HL-60 (cell line): Measurements from ENCODE around the gene BRMS1L.
A peak's percentile ranks its signal among the peaks of the same experiment; 100 is the strongest.

ENCODE experiments used
- DNase-seq, 2 experiments: peaks; one replicate each; pipeline ENCODE4 v3.0.0-alpha.2; 2010 to 2020; ENCODE audit warnings: low read depth in 1 of 2, low spot score in 1 of 2
- H3K27ac ChIP-seq: fragments of 250-450 bp; sonication (Bioruptor Pico); replicated peaks from 2 replicates; pipeline ENCODE4 v1.5.1; 2020; ENCODE audit warnings: mild to moderate bottlenecking, moderate library complexity
- H3K27me3 ChIP-seq: fragments of 250-450 bp; sonication (Bioruptor Pico); 2 replicates; pipeline ENCODE4 v1.5.1; 2021; ENCODE audit warnings: mild to moderate bottlenecking, moderate library complexity; ENCODE audit not compliant: insufficient read depth, poor library complexity, severe bottlenecking
- H3K4me3 ChIP-seq: replicated peaks from 2 replicates; pipeline ENCODE4 v1.5.1; 2011; ENCODE audit warnings: mild to moderate bottlenecking, control low read depth, low read length; ENCODE audit not compliant: insufficient read depth
- CTCF ChIP-seq: IDR thresholded peaks from one replicate; pipeline ENCODE4 v1.5.1; 2011; ENCODE audit warnings: low read length, control low read depth, inconsistent platforms; ENCODE audit not compliant: insufficient read depth
- GABPA ChIP-seq: IDR thresholded peaks from 2 replicates; pipeline ENCODE4 v1.6.1; 2012; ENCODE audit warnings: low read depth
- POLR2AphosphoS5 ChIP-seq: IDR thresholded peaks from 2 replicates; pipeline ENCODE4 v1.6.1; 2012; ENCODE audit warnings: low read depth
- REST ChIP-seq: IDR thresholded peaks from 2 replicates; pipeline ENCODE4 v1.6.1; 2012; ENCODE audit warnings: low read depth; ENCODE audit not compliant: insufficient replicate concordance
- SPI1 ChIP-seq: IDR thresholded peaks from 2 replicates; pipeline ENCODE4 v1.6.1; 2012; ENCODE audit warnings: low read depth, mild to moderate bottlenecking, borderline replicate concordance

BRMS1L gene

GRCh38 chr14:35883677-35884293, 57.6 kb downstream of the BRMS1L start:
- H3K27ac ChIP-seq, result no peak overlapping the region
- DNase-seq, result no peak
- TF ChIP-seq SPI1 (no peak), CTCF (peak; percentile 57)
- H3K27me3 ChIP-seq, result peaks cover 2% of the 10 kb centered on the region
- no peak overlapping the region for H3K4me3 ChIP-seq

- DNase-seq, result no peak
- Histone ChIP-seq H3K27ac (no peak overlapping the region), H3K27me3 (peaks cover 2% of the 10 kb centered on the region), H3K4me3 (no peak overlapping the region)
- TF ChIP-seq CTCF, result no peak
- no peak for TF ChIP-seq GABPA
- TF ChIP-seq SPI1, result no peak
- no peak for TF ChIP-seq REST
- TF ChIP-seq POLR2AphosphoS5, result no peak
These were observed 64.2 kb downstream of the BRMS1L start for GRCh38 chr14:35890308-35890707.

- no peak for TF ChIP-seq REST
- no peak for TF ChIP-seq GABPA
- Histone ChIP-seq H3K27me3 (no peaks in the 10 kb centered on the region), H3K4me3 (no peak overlapping the region), H3K27ac (no peak overlapping the region)
- DNase-seq, result no peak
These were observed 69.1 kb downstream of the BRMS1L start for GRCh38 chr14:35895256-35895655.

GRCh38 chr14:35897616-35898111, 71.5 kb downstream of the BRMS1L start:
- no peak for TF ChIP-seq SPI1
- TF ChIP-seq GABPA, result no peak
- Histone ChIP-seq H3K27ac (no peak overlapping the region), H3K27me3 (no peaks in the 10 kb centered on the region), H3K4me3 (no peak overlapping the region)
- no peak for DNase-seq

- DNase-seq, result no peak
- Histone ChIP-seq H3K27ac (no peak overlapping the region), H3K4me3 (no peak overlapping the region), H3K27me3 (no peaks in the 10 kb centered on the region)
- no peak for TF ChIP-seq CTCF
- no peak for TF ChIP-seq POLR2AphosphoS5
- no peak for TF ChIP-seq GABPA
- TF ChIP-seq REST, result no peak
- no peak for TF ChIP-seq SPI1
These were observed 72.2 kb downstream of the BRMS1L start for GRCh38 chr14:35898217-35898775.
